A549 treated with Mapracorat at 1 μM for 4 hours (cell line): ENCODE results near the gene ARHGAP26. TPM values are rescaled to one million over a fixed set of nuclear protein-coding genes. Genes with fewer than 3 reads are reported as not detected.

Source experiments
- total RNA-seq: library from RNA; stranded (reverse); fragments of 200-300 nt; extraction: Qiagen RNA extraction; gene quantifications from 5 replicates; pipeline ENCODE4 v1.2.3, GENCODE V29; 2022

ARHGAP26 gene
- 5.2 to 9.8 TPM (median 8.3 TPM) in 5 replicates for total RNA-seq

GRCh38 chr5:142769793-142770649 is at the start of gene ARHGAP26:
Gene ARHGAP26, plus strand, starts transcription at chr5:142770377. Its CDS starts 385 bp downstream, at chr5:142770762.

Other genes with a start within 250 kb of the ARHGAP26 start
- gene FGF1, start 84.3 kb upstream of the ARHGAP26 start, total RNA-seq = 0.16 to 0.95 TPM (median 0.25 TPM) in 5 replicates